ENCODE results near the gene CTIF.

DNA sequence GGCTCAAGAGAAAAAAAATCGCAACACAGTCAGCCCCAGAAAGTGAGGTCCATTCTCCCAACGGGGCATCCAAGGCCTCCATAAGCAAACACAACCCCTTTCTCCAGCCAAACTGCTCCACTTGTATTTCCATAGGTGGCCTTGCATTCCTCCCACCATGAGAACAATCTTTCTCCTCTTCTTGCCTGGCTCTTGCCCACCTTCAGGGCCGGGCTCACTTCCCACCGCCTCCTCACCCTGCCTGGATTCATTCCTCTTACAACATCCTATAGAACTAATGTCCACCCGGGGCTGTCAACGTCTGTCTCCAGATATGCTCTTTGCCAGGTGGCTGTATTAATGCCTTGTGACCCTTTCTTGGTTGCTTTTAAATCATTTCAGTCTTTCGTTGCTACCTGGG lies 287.4 kb downstream of the CTIF start:
- no peak for TF ChIP-seq EZH2phosphoT487 (IDR thresholded peaks at IDR 0.05; ENCODE audit: low read depth)
- TF ChIP-seq, protein P1, sequence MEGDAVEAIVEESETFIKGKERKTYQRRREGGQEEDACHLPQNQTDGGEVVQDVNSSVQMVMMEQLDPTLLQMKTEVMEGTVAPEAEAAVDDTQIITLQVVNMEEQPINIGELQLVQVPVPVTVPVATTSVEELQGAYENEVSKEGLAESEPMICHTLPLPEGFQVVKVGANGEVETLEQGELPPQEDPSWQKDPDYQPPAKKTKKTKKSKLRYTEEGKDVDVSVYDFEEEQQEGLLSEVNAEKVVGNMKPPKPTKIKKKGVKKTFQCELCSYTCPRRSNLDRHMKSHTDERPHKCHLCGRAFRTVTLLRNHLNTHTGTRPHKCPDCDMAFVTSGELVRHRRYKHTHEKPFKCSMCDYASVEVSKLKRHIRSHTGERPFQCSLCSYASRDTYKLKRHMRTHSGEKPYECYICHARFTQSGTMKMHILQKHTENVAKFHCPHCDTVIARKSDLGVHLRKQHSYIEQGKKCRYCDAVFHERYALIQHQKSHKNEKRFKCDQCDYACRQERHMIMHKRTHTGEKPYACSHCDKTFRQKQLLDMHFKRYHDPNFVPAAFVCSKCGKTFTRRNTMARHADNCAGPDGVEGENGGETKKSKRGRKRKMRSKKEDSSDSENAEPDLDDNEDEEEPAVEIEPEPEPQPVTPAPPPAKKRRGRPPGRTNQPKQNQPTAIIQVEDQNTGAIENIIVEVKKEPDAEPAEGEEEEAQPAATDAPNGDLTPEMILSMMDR (IDR thresholded peaks at IDR 0.05; ENCODE audit: low read depth, low read length) = no peak
